HG03025 (cell line): ENCODE data around the gene DIP2C.

Source experiments
- ATAC-seq: cut with Tn5 transposase; IDR thresholded peaks from one replicate; pipeline ENCODE4 v1.9.1; 2021; ENCODE audit warnings: mild to moderate bottlenecking, moderate library complexity; ENCODE audit not compliant: unreplicated experiment, low FRiP score

DIP2C gene

DNA sequence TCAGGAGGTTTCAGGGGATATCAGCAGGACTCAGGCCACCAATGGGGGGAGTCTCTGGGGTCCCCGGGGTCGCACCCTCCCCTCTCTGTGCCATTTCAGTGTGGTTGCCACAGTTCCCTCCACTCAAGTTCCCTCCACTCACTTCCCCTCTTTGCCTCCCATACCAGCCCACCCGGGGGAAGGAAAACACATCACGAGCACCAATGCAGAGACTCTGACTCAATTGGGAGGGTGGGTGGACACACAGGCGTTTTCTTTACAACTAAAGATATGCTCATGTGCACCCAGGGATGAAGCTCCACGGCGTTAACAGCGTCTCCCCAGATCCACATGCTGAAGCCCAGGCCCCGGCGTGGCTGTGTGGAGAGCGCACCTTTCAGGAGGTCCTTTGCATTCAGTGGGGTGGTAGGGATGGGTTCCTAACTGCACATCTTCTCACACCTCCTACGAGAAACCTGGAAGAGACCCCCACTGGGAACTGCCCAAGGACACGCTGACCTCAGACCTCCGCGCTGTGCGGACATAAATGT is 300.1 kb downstream of the DIP2C start:
- no peak for ATAC-seq

DNA sequence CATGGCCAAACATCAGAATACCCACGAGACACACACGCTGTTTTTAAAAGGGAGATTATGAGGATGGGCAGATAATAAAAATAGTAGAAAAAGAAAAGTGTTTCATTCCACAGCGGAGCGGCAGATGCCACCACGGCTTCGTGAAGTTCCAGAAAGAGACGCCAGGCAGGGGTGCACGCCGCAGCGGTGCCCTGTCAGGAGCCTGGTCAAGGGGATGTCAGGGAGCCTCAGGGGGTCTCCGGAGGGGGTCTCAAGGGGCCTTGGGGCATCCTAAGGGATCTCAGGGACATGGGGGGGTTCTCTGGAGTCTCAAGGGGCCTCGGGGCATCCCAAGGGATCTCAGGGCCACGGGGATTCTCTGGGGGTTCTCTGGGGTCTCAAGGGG is 300.8 kb downstream of the DIP2C start:
- no peak for ATAC-seq

DNA sequence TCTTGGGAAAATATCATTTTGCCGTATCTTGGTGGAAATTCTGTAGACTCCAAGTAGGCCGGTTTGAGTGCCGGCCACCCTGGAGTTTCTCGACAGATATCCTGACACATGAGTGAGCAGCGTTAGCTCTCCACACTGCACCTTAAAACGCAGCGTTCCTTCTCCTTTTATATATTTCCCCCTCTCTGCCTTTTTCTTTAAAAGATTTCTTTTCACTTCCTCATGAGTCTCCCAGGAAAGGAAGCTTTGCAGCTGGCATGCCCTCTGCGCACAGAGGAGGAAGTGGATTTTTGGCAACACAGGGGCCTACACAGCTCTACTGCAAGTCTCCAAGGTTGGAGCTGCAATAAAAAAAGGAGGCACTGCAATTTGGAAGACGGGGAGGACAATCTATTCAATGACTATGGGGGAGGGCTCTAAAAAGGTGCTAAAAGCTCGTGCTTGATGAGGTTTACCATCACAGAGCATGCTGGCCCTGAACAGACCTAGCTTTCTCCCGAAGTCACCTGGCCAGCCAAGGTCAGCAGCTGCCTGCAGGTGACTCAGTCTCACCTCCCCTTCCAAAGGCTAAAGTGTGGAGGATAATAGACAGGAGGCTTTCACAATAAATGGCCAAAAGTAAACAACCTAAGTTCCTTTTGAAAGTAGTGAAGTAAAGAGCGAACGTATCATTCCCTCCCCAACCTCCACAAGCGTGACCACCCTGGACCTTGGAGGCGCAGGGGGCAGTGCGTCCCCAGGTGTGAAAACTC is 301.4 kb downstream of the DIP2C start:
- no peak for ATAC-seq

- no peak for ATAC-seq
These were observed 301.9 kb downstream of the DIP2C start for GRCh38 chr10:387593-387891.

GRCh38 chr10:386771-387592 is 302.5 kb downstream of the DIP2C start:
- ATAC-seq: no peak

GRCh38 chr10:385571-386300 is 303.7 kb downstream of the DIP2C start:
- no peak for ATAC-seq

DNA sequence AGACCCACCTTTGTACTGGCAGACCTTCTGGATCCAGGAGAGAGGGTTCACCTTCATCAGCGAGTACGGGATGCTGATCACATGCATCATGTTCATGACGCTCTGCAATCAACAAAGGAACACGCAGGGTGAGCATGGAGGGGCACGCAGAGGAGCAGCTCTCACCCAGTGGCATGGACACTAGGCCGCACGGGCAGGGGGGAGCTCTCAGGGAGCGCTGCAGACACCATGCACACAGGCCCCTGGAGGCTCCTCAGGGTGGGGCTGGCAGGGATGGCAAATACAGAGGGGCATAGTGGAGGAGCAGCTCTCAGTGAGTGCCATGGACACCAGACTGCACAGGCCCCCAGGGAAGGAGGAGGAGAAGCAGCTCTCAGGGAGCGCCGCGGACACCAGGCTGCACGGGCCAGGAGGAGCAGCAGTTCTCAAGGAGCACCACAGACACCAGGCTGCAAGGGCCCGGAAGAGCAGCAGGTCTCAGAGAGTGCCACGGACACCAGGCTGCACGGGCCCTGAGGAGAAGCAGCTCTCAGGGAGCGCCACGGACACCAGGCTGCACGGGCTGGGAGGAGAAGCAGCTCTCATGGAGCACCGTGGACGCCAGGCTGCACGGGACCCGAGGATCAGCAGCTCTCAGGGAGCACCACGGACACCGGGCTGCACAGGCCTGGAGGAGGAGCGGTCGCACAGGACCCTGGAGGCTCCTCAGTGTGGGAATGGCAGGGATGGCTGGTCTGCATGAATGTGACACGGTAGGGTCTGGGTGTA is 304.7 kb downstream of the DIP2C start:
- ATAC-seq: no peak

GRCh38 chr10:383519-383918 is 305.9 kb downstream of the DIP2C start:
- ATAC-seq: no peak

GRCh38 chr10:381805-382204 is 307.7 kb downstream of the DIP2C start:
- no peak for ATAC-seq

DNA sequence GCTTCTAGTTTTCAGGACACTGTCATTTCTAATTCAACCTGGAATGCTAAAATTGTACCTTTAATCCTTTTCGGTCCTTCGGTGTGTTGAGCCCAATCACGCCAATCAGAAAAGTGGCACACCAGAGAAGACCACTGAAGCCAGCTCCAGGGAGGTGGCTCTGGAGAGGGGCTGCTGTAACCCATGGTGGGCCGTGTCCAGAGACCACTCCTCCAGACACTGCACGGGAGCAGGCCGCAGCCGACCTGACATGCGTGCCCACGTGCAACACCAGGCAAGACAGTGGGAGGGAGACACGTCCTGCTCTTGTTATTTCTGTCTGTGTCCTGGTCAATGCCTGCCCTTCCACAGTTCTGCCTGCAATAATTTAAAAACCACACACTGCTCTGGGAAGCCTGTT is 308.1 kb downstream of the DIP2C start:
- no peak for ATAC-seq

GRCh38 chr10:380313-380940 is 309.0 kb downstream of the DIP2C start:
- ATAC-seq: no peak

DNA sequence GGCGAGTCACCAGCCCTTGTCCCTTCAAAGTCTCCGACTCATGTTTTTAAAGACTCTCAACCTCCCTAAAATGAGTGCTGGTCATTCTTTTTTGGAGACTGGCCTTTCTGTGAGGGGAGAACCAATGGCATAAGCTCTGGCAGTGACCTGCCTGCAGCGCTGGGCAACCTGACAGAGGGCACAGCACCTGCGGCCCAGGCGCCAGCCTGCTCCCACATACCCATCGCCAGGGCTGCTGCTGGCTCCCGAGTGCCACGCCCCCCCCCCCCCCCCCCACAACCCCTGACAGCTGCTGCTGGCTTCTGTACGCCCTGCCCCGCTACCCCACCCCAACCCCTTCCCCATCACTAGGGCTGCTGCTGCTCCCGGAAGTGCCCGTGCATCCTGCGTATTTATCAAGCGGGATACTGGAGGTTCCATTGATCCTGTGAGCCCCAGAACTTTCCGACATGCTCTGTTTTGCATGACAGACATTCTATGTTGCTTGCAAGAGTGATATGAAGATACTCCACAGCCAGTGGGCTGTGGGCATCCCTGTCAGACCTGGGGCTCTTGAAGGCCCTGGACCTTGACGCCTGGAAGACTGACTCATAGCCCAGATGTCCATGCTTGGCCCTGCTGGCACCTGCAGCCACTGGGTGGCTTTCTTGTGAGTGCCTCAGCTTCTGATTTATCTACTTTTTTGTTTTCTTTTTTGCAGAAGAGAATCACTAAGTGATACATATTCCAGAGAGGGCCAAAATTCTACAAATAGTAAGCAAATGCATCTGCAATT is 310.4 kb downstream of the DIP2C start:
- no peak for ATAC-seq

DNA sequence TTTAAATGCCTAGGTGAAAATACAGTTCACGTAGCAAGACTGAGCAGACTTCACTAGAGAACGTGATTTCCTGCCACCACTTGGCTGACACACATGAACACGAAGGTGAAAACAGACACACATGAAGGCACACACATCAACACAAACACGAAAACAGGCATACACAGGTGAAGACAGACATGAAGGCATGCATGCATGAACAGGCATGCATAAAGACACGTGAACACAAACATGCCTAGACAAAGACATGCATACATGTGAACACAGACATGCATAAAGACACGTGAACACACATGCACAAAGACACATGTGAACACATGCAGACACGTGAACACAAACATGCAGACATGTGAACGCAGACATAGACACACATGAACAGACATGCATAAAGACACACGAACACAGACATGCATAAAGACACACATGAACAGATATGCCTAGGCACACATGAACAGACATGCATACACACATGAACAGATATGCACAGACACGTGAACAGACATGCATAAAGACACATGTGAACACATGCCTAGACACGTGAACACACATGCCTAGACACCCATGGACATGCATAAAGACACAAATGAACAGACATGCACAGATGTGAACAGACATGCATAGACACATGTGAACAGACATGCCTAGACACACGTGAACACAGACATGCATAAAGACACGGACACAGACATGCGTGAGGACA is 311.1 kb downstream of the DIP2C start:
- no peak for ATAC-seq

DNA sequence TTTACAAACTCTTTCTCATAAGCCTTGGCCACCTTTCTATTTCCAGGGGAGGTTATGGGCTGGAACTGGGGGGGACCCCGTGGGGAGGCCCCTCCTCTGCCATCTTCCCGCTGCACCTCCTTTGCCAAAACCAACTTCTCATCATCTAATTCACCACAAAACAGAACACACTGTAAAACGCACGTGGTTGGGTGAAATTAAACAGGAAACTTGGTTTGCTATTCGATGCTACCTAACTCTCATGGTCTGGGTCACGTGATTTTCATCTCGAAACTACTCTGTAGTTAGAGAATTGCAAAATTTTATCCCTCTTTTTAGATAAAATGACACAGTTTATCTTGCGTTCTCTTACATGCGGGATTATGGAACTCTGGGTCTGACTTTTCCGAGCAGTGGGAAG is 312.2 kb downstream of the DIP2C start:
- ATAC-seq: no peak

DNA sequence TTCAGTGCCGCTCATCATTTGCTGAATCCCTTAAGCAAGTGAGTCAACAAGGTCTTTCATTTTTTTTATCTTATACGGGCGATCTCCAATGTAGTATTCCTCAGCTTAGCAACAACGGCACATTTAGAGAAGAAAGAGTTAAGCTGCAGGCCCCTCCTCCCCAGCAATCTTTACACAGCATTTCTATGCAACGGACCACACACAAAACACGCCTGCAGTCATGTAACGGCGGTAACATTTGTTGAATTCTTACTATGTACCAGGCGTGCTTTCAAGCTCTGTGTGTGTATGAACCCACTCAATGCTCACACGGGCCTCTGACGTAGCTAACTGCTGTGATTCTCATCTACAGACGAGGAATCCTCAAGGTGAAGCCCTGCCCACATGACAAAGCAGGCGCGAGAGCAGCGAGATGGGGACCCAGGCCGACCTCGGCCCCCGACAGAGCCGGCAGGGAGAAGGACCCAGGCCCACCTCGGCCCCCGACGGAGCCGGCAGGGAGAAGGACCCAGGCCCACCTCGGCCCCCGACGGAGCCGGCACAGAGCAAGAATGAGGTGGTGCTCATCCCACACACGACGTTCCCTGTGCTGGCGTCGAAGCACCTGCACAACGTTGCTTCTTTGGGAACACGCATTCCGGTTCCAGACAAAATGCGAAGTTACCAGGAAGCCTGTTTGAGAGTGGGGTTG is 313.5 kb downstream of the DIP2C start:
- ATAC-seq: no peak

DNA sequence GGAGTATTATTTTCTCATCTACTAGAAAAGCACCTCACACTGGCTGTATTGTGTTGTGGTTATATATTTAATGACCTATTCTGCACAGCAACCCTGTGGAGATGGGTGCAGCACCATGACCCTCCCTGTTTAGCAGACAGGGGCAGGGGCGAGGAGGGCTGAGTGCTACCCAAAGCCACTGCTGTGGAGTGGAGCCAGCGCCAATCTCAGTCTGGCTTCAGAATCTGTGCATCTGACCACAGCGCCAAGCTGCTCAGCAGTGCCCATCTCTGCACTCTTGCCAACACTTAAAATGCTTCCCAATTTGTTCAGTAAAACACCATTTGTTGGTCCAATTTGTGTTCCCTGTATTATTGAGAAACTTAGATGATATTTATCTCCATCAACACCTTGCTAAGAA is 315.1 kb downstream of the DIP2C start:
- ATAC-seq: no peak

DNA sequence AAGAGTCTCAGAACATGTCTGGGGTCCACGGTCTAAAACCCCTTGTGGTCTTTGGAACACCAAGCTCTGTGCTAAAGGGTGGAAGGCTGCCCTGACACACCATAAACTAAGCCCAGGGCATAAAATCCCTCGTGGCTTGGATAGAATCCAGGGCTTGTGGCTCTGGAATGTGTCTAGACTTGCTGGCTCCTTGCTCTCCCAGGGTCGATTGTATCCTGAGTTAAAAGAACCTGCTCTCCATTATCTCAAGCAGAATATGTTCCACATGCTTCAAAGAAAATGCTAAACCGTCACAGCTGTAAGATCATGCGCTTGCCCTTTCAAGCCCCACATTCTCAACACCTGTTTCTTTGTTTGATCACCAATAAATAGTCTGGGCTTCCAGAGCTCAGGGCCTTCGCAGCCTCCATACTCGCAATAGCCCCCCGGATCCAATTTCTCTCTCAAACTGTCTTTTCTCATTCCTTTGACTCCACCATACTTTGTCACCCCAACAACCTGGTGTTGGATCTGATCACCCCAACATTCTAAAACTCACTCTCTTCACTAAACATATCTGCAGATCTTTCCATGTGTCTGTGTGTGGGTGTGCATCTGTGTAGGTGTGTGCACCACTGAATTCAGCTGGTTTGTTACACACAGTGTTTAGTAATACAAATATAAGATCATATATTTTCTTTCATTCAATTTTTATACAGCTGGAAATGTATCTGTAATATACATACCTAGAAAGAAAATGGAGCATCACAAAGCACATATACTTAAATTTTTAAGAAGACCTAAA is 315.8 kb downstream of the DIP2C start:
- ATAC-seq: no peak
